HG03159 (cell line): ENCODE measurements around the gene C19orf67.
"Not testable (repeated sequence)": the region's sequence is repeated elsewhere in the genome, so short reads cannot be mapped to it uniquely, and the experiment has no call there.

Experiments
- ATAC-seq: cut with Tn5 transposase; IDR thresholded peaks from one replicate; pipeline ENCODE4 v1.9.1; 2021; ENCODE audit warnings: mild to moderate bottlenecking, moderate library complexity; ENCODE audit not compliant: unreplicated experiment

Gene C19orf67

GRCh38 chr19:14058182-14059092 lies 27.1 kb downstream of the C19orf67 start:
- ATAC-seq: no peak

- ATAC-seq: no peak
These were observed 28.7 kb downstream of the C19orf67 start for GRCh38 chr19:14056741-14057356.

GRCh38 chr19:14056069-14056666 lies 29.4 kb downstream of the C19orf67 start:
- ATAC-seq: no peak

GRCh38 chr19:14055396-14055795 lies 30.2 kb downstream of the C19orf67 start:
- ATAC-seq: no peak

- ATAC-seq: no peak
These were observed 30.9 kb downstream of the C19orf67 start for GRCh38 chr19:14054721-14055120.

- no peak for ATAC-seq
These were observed 31.5 kb downstream of the C19orf67 start for GRCh38 chr19:14054099-14054498.

GRCh38 chr19:14053500-14053899 lies 32.1 kb downstream of the C19orf67 start:
- no peak for ATAC-seq

- ATAC-seq: no peak
These were observed 32.6 kb downstream of the C19orf67 start for GRCh38 chr19:14053032-14053431.

GRCh38 chr19:14052470-14052869 lies 33.1 kb downstream of the C19orf67 start:
- no peak for ATAC-seq

GRCh38 chr19:14051980-14052379 lies 33.6 kb downstream of the C19orf67 start:
- no peak for ATAC-seq

GRCh38 chr19:14050961-14051360 lies 34.6 kb downstream of the C19orf67 start:
- ATAC-seq: not testable (repeated sequence)

GRCh38 chr19:14050512-14050911 lies 35.1 kb downstream of the C19orf67 start:
- ATAC-seq: no peak

- ATAC-seq: no peak
These were observed 37.0 kb downstream of the C19orf67 start for GRCh38 chr19:14048443-14049153.

- not testable (repeated sequence) for ATAC-seq
These were observed 37.7 kb downstream of the C19orf67 start for GRCh38 chr19:14047866-14048265.

GRCh38 chr19:14042659-14043608 lies 42.6 kb downstream of the C19orf67 start:
- ATAC-seq: not testable (repeated sequence)

GRCh38 chr19:14039181-14039580 lies 46.4 kb downstream of the C19orf67 start:
- ATAC-seq: no peak

GRCh38 chr19:14035706-14036105 lies 49.9 kb downstream of the C19orf67 start:
- no peak for ATAC-seq

GRCh38 chr19:14035159-14035558 lies 50.4 kb downstream of the C19orf67 start:
- not testable (repeated sequence) for ATAC-seq

GRCh38 chr19:14033946-14034345 lies 51.6 kb downstream of the C19orf67 start:
- no peak for ATAC-seq
